Bone marrow (tissue), 2 donors: ENCODE data around the gene ARHGAP45.
A peak's percentile ranks its signal among the peaks of the same experiment; 100 is the strongest.
"Not testable (repeated sequence)": the region's sequence is repeated elsewhere in the genome, so short reads cannot be mapped to it uniquely, and the experiment has no call there.

Experiments
- DNase-seq, 2 donors: peaks; one replicate each; lab custom pipeline; 2025; lab: John Stamatoyannopoulos, UW

The ARHGAP45 gene

GRCh38 chr19:1066748-1067340, at the start of gene ARHGAP45:
Gene ARHGAP45 (plus strand): TSS chr19:1067167. CDS start chr19:1067406, 239 bp downstream.
- peak; percentile 6 to 38 for DNase-seq

- no peak for DNase-seq
Observed at GRCh38 chr19:1017906-1018305, 49.1 kb upstream of the ARHGAP45 start.

- DNase-seq = no peak
Observed at GRCh38 chr19:1018393-1018792, 48.6 kb upstream of the ARHGAP45 start.

DNA sequence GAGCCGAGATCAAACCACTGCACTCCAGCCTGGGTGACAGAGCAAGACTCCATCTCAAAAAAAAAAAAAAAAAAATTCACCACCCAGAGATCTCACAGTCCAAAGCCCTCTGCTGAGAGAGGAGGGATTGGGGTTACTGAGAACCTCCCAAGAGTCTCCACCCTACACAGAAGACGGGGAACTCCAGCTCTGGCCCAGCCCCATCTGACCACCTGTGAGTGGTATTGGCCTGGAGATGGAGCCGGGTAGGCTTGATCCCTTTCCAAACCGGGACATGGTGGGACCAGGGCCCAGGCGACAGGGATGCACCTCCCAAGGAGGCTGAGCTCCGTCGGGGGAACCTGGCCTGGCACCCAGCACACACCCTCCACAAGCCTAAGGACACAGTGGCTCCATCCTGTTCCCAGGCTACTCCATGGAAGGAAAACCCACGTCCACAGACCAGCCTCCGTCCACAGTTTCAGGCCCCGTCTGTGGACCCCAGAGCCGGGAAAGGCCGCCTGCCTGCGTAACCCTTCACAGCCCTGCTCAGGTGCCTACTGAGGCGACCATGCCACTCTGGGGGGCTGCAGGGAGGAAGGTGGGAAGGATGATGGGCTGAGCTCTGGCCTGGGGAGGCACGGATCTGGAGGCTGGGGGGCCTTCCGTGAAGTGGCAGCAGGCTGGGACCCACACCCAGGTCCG, 47.9 kb upstream of the ARHGAP45 start:
- DNase-seq = no peak

GRCh38 chr19:1019616-1019961, 47.4 kb upstream of the ARHGAP45 start:
- DNase-seq = no peak

- DNase-seq = no peak
Observed at GRCh38 chr19:1019980-1020867, 46.7 kb upstream of the ARHGAP45 start.

- peak; percentile 73 to 94 for DNase-seq
Observed at GRCh38 chr19:1020868-1021425, 46.0 kb upstream of the ARHGAP45 start, which contains the start of gene TMEM259. Gene TMEM259 (minus strand): TSS chr19:1021123. CDS start chr19:1020996, 127 bp downstream.

DNA sequence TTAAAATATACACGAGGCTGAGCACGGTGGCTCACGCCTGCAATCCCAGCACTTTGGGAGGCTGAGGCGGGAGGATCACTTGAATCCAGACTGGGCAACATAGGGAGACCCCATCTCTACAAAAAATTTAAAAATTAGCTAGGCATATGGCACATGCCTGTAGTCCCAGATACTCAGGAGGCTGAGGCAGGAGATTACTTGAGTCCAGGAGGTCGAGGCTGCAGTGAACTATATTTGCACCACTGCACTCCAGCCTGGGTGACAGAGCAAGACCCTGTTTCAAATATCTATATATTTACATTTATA, 43.1 kb upstream of the ARHGAP45 start:
- not testable (repeated sequence) for DNase-seq

DNA sequence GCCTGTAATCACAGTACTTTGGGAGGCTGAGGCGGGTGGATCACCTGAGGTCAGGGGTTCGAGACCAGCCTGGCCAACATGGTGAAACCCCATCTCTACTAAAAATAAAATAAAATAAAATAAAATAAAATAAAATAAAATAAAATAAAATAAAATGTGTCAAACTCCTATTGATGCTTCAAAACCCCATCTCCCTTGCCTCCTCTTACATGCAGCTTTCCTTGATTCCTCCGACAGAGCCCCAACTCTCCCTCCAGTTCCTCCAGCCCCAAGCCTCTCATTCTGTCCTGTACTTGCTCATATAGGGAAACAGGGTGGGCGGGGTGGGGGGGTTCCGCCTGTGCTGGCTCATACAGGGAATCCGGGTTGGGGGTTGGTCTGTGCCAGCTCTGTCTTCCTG, 41.9 kb upstream of the ARHGAP45 start:
- DNase-seq = not testable (repeated sequence)

DNA sequence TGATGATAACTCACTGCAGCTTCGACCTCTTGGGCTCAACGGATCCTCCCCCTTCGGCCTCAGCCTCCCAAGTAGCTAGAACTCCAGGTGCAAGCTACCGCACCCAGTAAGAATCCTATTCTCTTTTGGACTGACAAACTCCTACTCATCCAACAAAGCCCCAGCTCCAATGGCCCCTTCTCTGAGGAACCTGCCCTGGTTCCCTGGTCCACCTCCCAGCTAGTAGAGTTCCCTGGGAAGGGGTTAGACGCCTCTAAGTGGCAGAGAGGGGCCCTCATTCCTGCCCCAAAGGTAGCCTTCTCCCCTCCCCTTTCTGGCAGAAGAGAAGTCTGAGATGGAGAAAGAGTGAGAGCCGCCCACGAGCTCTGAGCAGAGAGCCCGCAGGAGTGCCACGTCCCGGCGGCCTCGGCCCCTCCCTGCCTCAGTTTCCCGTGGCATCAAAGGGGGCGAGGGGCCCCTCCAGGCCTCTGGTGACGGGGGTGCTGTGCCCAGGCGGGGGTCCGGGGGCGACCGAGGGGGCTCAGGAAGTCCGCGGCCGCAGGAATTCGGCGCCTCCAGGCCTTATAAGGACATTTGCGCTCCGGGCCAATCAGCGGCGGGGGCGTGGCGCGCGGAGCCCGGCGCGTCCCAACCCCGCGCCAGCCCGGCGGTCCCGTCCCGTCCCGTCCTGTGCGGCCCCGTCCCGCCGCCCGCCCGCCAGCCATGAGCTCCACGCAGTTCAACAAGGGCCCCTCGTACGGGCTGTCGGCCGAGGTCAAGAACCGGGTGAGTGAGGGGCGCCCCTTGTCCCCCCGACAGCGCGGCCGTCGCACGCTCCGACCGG, 40.8 kb upstream of the ARHGAP45 start, which contains the start of gene CNN2:
CNN2 (plus strand) TSS at position 649 of the 823 bp plus-strand sequence; CDS start at position 703, 54 bp downstream.
- peak in 1 of 2 donors; percentile 56 for DNase-seq

DNA sequence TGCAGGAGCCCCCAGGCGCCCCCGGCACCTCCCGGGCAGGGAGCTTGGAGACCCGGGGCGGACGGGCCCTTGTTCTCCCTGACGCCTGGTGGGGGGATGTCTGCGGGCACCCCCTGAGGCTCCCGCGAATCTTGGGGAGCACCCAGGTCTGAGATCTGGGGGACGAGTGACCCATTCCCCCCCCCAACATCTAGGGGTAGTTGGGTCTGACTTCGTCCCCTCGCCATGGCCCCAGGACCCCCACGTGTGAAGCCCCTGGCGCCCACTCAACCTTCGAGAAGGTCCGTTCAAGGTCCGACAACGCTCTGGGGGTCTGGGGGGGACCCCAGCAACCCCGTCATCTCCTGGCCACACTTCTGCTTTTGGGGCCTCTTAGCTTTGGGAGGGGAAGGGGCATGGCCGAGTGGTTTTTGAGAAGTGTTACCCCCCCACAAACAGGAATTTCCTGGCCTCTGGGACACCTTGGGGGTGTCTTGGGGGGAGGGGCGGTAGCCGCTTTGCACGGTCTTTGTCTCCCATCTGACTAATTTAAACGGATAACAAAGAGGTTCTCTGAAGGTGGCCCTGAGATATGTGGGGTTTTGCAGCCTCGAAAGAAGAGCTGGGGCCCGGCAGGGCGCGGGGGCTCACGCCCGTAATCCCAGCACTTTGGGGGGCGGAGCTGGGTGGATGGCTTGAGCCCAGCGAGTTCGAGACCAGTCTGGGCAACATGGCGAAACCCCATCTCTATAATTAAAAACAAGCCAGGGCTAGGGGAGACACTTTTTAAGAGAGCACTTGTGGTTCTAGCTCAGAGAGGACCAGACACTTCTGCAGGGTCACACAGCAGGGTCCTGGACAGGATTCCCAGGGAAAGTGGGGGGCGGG, 40.0 kb upstream of the ARHGAP45 start:
- no peak for DNase-seq

- DNase-seq = no peak
Observed at GRCh38 chr19:1027650-1028061, 39.3 kb upstream of the ARHGAP45 start.

- DNase-seq = peak in 1 of 2 donors; percentile 14
Observed at GRCh38 chr19:1028062-1028926, 38.7 kb upstream of the ARHGAP45 start.

DNA sequence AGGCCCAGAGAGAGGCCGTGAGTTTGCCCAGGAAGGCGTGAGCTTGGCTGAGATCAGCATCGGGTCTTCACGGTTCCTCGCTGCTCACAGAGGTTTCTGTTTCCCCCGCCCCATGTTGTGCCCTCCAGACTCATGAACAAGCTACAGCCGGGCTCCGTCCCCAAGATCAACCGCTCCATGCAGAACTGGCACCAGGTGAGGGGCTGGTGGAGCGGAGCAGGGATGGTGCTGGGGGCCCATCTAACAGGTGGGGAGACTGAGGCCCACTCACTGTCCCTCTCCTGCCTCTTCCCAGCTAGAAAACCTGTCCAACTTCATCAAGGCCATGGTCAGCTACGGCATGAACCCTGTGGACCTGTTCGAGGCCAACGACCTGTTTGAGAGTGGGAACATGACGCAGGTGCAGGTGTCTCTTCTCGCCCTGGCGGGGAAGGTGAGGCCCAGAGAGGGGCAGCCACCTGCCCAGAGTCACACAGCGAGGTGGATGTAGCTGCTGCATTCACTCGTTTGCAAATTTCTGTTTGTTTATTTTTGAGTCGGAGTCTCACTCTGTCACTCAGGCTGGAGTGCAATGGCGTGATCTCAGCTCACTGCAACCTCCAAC, 34.6 kb upstream of the ARHGAP45 start:
- no peak for DNase-seq

DNA sequence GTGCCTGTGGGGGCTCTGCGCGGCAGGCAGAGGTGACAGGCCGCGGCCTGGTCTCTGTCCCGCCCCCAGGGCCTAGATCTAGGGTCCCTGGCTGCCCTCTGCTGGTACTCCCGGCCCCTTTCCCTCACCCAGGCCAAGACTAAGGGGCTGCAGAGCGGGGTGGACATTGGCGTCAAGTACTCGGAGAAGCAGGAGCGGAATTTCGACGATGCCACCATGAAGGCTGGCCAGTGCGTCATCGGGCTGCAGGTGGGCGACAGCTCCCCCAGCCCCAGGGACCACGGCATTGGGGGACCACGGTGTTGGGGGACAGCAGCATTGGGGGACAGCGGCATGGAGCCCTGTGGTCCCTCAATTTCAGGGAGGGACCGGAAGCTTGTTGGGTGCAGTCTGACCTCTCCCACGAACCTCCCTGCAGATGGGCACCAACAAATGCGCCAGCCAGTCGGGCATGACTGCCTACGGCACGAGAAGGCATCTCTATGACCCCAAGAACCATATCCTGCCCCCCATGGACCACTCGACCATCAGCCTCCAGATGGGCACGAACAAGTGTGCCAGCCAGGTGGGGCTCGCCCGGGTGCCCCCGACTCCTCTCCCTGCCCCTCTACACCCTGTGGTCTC, 30.9 kb upstream of the ARHGAP45 start:
- DNase-seq = no peak

DNA sequence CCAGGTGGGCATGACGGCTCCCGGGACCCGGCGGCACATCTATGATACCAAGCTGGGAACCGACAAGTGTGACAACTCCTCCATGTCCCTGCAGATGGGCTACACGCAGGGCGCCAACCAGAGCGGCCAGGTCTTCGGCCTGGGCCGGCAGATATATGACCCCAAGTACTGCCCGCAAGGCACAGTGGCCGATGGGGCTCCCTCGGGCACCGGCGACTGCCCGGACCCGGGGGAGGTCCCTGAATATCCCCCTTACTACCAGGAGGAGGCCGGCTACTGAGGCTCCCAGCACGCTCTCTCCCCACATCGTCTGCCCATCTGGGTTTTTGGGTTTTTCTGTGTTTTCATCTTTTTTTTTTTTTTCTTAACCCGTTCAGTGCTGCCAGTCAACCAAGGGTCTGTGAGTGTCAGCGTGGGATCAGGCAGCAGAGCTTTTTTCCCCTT, 29.3 kb upstream of the ARHGAP45 start:
- DNase-seq = no peak

GRCh38 chr19:1038978-1039645, 27.9 kb upstream of the ARHGAP45 start:
- no peak for DNase-seq
